GM21381 (cell line): ENCODE results near the gene AMPD3.

Source experiments
- ATAC-seq: cut with Tn5 transposase; IDR thresholded peaks from one replicate; pipeline ENCODE4 v1.9.1; 2021; ENCODE audit warnings: mild to moderate bottlenecking, moderate library complexity; ENCODE audit not compliant: unreplicated experiment

Gene AMPD3

GRCh38 chr11:10528121-10528520 is 73.1 kb downstream of the AMPD3 start:
- ATAC-seq = no peak

- no peak for ATAC-seq
Measured at GRCh38 chr11:10529279-10529678, 74.2 kb downstream of the AMPD3 start.

GRCh38 chr11:10532526-10532925 is 77.5 kb downstream of the AMPD3 start:
- ATAC-seq = no peak

- no peak for ATAC-seq
Measured at GRCh38 chr11:10533323-10533722, 78.3 kb downstream of the AMPD3 start.

- no peak for ATAC-seq
Measured at GRCh38 chr11:10534316-10534715, 79.3 kb downstream of the AMPD3 start.

- ATAC-seq = no peak
Measured at GRCh38 chr11:10537600-10537999, 82.5 kb downstream of the AMPD3 start.

GRCh38 chr11:10538924-10539323 is 83.9 kb downstream of the AMPD3 start:
- no peak for ATAC-seq

- ATAC-seq = no peak
Measured at GRCh38 chr11:10539339-10539738, 84.3 kb downstream of the AMPD3 start.

GRCh38 chr11:10540546-10540914 is 85.5 kb downstream of the AMPD3 start:
- peak; percentile 33 for ATAC-seq

- peak; percentile 99 for ATAC-seq
Measured at GRCh38 chr11:10540915-10541560, 86.0 kb downstream of the AMPD3 start, which contains the start of gene RNF141. Gene RNF141 (minus strand): TSS chr11:10541187. CDS start chr11:10534158, 7,029 bp downstream.

- ATAC-seq = no peak
Measured at GRCh38 chr11:10541561-10541930, 86.5 kb downstream of the AMPD3 start.

GRCh38 chr11:10542776-10543175 is 87.7 kb downstream of the AMPD3 start:
- ATAC-seq = no peak

GRCh38 chr11:10543782-10544181 is 88.7 kb downstream of the AMPD3 start:
- no peak for ATAC-seq

GRCh38 chr11:10544491-10545465 is 89.7 kb downstream of the AMPD3 start:
- ATAC-seq = no peak

GRCh38 chr11:10550503-10551289 is 95.6 kb downstream of the AMPD3 start:
- no peak for ATAC-seq

- no peak for ATAC-seq
Measured at GRCh38 chr11:10551290-10551592, 96.2 kb downstream of the AMPD3 start.

GRCh38 chr11:10551845-10552352 is 96.8 kb downstream of the AMPD3 start:
- ATAC-seq = no peak

- ATAC-seq = no peak
Measured at GRCh38 chr11:10556590-10556989, 101.5 kb downstream of the AMPD3 start.
